Activated CD4-positive, alpha-beta T cell treated with anti-CD3 and anti-CD28 coated beads, Interleukin-10, Interleukin-2, amounts not matched to agents 100 ng/mL and 50 ng/mL, durations not matched to agents 16 hours and 8 hours (primary cell): Measurements from ENCODE around the gene MAGI1.

ENCODE experiments used
- DNase-seq: peaks from one replicate; pipeline ENCODE4 v3.0.0-alpha.2; 2020

The MAGI1 gene

DNA sequence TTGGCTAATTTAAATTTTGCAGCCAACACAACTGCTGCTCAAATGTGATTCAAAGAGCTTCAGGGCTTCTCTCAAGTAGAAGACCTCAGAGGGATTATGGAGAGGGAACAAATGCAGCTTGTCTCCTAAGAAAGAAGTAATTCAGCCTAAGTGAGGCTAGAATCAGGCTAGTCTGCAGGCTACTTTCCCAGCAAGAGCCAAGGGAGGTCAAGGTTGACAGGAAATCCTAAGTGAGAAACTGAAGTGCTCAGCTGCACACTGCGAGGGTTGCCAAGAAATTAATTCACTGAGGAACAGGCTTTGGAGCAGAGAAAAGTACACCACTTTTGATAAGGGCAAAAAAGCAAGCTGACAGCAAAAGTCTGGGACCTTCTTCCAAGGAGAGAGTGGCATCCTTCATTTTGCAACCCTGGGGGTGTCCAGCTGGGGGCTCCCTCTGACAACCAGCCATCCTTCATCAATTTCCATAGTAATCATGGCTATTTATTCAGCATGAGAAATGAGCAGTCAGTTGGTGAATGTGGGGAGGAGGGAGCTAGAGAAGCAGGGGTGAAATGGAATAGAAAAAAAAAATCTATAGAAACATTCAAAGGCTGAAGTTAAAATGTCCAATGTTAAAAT lies 704.6 kb downstream of the MAGI1 start:
- DNase-seq = no peak

DNA sequence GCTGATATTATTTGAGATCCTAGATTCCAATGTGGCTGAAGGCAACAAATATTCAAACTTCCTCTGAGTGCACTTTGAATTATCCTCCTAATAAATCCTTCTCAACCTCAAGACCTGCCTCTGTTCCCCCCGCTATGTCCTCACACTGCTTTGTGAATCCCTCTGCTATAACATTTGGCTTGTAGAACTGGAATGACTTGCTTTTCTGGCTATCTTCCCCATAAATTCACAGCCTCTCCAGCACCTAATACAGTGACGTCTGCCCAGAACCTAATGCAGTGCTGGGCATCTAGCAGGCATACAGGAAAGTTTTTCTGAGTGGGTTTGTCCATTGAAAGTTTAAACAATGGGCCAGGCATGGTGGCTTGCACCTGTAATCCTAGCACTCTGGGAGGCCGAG lies 707.0 kb downstream of the MAGI1 start:
- no peak for DNase-seq

DNA sequence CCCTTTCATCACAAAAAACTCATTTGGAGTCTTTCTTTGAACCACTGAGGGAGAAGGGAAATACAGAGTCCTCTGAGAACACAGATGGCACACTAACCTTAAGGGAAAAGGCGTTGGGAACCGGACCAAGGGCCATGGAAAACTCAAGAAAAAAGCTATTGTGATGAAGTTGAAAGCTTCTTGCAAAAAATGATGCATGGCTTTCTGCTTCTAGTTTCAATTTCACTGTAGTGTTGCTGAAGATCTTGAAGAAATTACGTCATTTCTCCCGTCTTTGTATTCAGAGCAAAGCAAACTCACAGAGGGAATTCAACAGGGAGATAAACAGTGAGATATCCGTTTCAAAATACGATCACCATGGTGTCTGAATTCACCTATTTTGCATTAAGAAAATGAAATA lies 708.6 kb downstream of the MAGI1 start:
- DNase-seq = no peak

DNA sequence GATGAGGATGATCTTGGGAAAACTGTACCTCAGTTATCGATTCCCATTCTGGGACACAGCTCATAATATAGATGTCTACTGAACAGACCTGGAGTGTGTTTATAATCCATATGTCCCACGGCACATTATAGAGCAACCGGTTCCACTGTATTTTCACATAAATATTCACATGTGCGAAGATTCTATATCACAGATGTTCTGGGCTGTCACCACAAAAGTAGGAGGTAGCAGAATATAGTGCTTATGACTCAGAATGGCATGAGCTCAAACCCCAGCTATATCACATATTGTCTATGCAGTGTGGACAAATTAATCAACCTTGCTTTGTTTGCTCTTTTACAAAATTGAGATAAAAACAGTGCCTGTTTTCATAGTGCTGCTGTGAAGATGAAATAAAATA lies 710.6 kb downstream of the MAGI1 start:
- DNase-seq = no peak

DNA sequence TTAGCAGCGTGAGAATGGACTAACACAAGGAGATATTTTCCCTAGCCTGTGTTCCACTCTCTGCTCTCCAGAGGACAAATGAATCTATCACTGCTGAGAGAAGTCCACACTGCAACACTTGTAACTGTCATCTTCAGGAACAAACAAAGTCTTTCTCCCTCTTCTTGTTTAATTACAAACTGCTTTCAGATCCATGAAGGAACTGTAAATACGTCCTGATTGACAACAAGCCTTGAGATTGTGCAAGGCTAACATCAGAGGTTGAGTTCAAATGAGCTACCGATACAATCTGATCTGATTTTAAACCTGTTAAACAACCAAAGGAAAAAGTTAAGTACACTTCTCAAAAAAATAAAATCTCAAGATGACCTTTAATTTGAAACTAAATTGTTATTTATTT lies 712.1 kb downstream of the MAGI1 start:
- DNase-seq = no peak

DNA sequence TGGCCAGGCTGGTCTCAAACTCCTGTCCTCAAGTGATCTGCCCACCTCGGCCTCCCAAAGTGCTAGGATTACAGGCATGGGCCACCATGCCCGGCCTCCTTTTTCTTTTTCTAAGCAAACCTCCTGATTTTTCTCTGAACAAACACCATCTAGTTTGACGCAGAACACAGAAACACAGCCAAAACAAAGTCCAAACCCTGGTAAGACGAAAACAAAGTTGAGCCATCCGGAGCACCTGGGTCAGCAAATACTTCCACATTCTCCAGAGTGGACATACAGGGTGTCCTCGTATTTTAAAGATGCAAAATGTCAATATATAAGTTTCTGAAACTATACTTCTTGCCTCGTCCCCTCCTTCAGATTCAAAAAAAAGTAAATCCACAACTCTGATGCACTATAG lies 715.8 kb downstream of the MAGI1 start:
- no peak for DNase-seq

DNA sequence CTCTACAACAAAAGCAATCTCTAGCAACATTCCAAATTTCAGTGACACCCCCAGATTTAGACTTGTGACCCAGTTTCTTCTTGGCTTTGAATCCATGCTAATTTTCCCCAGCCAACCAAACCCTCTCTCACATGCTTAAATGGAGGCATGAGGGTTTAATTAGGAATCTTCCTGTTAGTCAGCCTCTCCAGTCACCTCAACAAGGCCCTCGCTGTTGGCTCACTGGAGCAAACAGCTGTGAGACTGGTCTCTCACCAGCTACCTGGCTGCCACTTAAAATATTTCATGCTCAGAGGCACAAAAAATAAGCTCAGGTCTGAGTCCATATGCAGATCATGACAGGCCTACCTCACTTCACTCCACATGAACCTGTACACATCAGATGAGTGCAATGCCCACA lies 720.5 kb downstream of the MAGI1 start:
- no peak for DNase-seq

DNA sequence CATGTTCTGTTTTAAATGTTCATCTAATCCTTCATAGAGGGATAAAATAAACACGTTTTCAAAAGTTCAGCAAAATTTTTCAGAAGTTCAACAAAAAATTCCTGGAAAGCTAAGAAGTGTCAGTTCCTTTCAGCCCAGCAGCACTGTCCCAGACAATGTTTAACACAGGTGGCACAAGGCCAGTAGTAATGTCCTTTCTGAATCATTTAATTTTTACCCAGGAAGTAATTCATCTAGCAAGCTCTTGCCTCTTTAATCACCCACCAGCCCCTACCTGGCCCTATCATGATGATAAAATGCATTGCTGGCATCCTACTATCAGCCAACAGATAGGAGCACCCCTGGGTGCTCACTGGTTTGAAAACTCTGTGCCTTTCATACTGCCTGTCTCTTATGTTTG lies 723.8 kb downstream of the MAGI1 start:
- DNase-seq = no peak

DNA sequence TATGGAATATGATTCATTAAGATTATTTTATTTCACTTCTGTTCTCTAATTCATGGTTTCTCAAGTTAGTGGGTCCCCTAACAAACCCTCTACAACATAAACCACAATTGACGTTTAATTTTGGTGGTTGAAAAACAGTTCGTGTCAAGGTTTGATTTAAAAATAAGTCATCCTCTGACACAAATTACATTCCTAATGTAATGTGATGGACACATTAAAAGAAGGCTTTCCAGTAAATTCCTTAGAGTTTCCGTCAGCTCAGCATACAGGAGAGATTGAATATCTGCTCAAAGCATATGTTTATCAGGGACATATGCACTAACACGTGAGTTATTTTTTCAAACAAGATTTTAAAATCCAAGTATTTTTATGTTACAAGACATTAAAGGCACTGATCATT lies 724.4 kb downstream of the MAGI1 start:
- DNase-seq = no peak

DNA sequence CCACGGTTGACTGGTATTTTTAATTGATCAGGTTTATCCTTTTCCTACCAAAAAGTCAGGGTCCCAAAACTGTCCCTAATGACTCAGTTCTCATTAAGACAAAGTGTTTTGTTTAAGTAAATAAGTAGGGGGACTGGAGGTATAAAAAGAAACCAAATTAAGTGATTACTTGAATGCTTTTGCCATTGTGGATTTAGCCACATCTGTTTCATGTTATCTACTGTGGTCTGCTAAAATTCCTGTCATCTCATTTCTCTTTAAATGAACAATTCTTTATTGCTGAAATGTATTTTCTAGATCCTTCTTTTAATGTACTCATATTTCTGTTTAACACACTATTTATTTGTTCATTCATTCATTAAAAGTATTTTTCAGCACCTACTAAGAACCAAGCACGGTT lies 725.1 kb downstream of the MAGI1 start:
- DNase-seq = no peak

DNA sequence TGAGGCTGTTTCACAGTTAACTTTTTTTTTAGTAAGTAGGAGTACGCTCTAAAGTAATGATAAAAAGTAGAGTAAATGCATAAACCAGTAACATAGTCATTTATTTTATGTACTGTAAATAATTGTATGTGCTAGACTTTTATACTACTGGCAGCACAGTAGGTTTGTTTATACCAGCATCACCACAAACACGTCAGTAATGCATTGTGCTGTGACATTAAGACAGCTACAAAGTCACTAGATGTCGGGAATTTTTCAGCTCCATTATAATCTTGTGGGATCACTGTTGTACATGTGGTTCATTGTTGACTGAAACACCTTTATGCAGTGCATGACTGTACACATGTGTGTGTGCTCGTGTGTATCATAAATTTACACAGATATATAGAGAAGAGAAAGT lies 732.9 kb downstream of the MAGI1 start:
- DNase-seq = no peak
